Coronary artery (tissue), 2 donors: ENCODE results near the gene NEDD8.
A peak's percentile ranks its signal among the peaks of the same experiment; 100 is the strongest.

Experiments
- DNase-seq: peaks from one replicate; pipeline ENCODE4 v3.0.0-alpha.2; 2017; ENCODE audit warnings: low spot score
- H3K27ac ChIP-seq, 2 donors: fragments of 200-600 bp; sonication (generic); one replicate each; pipeline ENCODE4 v1.5.1; 2016 to 2019
- H3K4me3 ChIP-seq: fragments of 200-600 bp; sonication (generic); 2 replicates; pipeline ENCODE4 v1.5.1; 2016; ENCODE audit warnings: mild to moderate bottlenecking, moderate library complexity
- TF ChIP-seq, protein P1 (sequence below): fragments of 200-600 bp; sonication (generic); IDR thresholded peaks from one replicate; pipeline ENCODE4 v1.5.1; 2019; ENCODE audit warnings: antibody characterized with exemption

Gene NEDD8

DNA sequence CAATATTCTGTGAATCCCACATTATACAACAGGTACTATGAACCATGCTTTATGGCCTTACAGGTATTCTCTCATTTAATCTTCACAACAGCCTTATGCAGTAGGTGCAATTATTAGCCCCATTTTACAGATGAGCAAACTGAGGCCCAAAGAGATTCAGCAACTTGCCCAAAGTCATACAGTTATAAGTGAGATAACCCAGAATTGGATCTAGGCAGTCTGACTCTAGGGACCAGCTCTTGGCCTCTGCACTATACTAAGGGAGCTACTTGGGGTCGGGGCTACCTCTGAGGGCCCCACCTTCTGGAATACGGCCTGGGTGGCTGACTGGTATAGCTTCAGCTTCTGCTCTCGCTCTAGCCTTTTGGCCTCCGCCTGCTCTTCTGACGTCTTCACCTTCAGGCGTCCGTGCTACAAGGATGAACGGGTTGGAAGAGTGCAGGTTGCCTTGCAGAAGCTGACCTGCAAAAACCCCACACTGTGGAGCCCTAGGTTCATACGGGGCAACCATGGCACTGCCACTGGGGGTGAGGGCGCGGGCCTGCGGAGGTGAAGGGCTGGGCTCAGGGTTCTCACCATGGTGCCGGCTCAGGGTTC lies 38.5 kb upstream of the NEDD8 start:
- Histone ChIP-seq H3K27ac (peak overlapping the region; percentile 93 to 99), H3K4me3 (peak overlapping the region; percentile 94)
- TF ChIP-seq, protein P1, sequence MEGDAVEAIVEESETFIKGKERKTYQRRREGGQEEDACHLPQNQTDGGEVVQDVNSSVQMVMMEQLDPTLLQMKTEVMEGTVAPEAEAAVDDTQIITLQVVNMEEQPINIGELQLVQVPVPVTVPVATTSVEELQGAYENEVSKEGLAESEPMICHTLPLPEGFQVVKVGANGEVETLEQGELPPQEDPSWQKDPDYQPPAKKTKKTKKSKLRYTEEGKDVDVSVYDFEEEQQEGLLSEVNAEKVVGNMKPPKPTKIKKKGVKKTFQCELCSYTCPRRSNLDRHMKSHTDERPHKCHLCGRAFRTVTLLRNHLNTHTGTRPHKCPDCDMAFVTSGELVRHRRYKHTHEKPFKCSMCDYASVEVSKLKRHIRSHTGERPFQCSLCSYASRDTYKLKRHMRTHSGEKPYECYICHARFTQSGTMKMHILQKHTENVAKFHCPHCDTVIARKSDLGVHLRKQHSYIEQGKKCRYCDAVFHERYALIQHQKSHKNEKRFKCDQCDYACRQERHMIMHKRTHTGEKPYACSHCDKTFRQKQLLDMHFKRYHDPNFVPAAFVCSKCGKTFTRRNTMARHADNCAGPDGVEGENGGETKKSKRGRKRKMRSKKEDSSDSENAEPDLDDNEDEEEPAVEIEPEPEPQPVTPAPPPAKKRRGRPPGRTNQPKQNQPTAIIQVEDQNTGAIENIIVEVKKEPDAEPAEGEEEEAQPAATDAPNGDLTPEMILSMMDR: no peak
- no peak for DNase-seq

DNA sequence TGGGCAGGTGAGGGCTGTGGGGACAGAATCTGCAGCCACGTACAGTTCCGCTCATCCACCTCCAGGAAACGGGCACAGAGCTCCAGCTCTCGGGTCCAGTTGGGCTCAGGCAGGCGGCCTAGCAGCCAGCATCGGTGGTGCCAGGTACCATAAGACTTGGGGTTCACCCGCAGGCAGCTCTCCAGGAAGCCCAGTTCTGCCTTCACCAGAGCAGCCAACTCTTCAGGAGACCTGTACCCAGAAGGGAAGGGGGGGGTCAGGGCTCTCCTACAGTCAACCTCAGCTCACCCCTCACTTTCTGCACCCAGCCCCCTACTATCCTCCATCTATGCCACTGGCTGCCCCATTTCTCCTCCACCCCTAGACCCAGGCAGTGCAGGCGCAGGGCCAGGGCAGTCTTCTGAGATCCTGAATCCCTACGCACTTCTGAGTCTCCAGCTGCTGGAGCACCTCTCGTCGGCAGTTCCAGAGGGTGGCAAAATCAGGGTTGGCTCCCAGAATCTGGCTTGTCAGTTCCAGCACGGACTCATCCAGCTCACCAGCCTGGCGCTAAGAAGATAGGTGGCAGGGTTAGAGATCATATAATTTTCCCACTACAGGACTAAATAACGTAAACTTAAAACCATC lies 37.9 kb upstream of the NEDD8 start:
- DNase-seq: no peak
- TF ChIP-seq, protein P1: no peak
- no peak overlapping the region for H3K27ac ChIP-seq
- H3K4me3 ChIP-seq: no peak overlapping the region

DNA sequence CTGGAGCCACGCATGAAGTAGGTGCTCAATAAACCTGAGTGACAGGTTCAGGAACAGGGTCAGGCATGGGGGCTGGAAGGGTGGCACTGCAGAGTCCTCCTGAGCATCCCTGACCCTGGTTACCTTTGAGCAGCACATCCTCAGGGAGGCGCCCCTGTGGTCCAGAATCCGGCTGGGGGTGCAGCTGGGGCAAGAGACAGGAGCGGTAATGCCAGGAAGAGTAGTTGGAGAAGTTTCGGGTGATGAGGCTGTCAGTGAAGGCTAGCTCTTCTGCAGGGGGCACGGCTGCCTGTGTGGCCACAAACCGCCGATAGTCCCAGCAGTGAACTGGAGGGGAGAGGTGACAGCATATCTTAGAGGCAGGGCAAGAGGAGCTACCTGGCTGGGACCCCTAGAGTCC lies 37.2 kb upstream of the NEDD8 start:
- H3K27ac ChIP-seq: no peak overlapping the region
- no peak overlapping the region for H3K4me3 ChIP-seq
- no peak for DNase-seq
- TF ChIP-seq, protein P1: no peak

DNA sequence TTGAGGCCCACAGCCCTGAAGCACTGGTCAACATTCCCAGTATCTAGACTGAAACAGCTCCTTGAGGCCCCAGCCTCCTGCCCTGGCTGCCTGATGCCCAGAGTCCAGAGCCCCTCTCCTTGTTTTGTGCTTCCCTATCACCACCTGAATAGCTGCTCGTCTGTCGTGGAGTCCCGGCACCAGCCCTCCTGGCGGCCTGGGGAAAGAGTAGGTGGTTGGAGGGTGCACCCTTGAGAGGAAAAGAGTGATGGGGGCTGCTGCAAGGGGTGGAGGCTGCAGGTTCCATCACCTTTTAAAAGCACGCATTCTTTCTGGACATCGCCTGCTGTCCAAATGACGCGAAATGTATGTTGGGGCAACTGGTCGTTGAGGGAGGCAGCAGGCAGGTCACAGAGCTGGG lies 36.1 kb upstream of the NEDD8 start:
- TF ChIP-seq, protein P1: no peak
- no peak for DNase-seq
- no peak overlapping the region for H3K27ac ChIP-seq
- H3K4me3 ChIP-seq: no peak overlapping the region

DNA sequence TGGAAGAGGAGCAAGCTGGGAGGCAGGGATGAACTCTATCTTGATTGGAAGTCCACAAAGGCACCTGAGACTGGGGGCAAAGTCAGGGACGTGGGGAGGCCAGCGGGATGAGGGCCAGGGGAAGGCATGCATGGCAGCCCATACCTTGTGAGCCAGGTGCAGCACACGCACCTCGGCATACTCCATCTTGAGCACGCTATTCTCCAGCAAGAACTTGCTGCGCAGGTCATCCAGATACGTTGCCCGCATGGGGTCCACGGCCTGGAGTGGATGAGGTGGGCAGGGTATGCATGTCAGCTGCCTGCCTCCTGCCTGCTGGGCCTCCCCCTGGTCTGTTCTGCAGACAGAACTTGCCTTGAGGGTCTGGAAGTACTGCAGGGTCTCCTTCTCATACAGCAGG lies 35.3 kb upstream of the NEDD8 start:
- Histone ChIP-seq H3K27ac (no peak overlapping the region), H3K4me3 (no peak overlapping the region)
- DNase-seq: no peak
- TF ChIP-seq, protein P1: no peak

DNA sequence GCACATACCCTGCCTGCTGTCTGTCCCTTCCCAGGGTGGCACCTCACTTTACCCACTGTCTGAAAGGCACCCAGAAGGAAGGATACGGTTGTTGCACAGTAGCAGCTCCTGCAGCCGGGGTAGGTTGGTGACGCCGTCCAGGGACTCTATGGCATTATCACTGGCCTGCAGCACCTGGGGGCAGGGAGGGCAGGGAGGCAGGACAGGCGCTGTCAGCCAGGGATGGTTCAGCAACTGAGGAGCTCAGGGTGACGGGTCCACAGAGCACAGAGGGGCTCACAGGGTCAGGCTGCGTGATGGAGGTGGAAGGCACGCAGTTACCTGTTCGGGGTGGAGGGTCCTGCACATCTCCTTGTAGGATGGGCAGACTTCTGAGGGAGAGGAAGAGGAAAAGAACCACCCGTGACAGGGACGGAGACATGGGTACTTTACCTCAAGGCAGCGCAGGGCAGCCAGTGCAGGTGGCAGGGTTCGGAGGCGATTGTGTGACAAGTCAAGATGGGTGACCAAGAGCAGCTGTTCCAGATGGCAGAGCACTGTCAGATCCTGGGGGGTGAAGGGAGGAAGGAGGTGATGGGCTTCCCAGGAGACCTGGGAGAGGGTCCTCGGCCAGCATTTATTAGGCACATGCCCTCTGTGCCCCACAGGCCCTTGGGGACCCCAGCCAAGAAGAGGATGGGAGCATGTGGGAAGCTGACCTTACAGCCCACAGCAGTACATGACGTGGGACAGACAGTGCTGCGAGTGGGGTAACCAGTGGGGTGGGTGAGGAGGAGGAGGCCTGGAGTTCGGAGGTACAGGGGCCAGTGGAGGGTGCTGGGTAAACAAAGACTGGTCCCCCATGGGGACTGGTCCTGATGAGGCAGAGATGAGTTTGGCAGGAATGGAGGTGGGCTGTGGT lies 34.4 kb upstream of the NEDD8 start:
- DNase-seq: no peak
- Histone ChIP-seq H3K4me3 (no peak overlapping the region), H3K27ac (no peak overlapping the region)
- TF ChIP-seq, protein P1: no peak
